Nephron progenitor cell (in vitro differentiated cells): ENCODE results near the gene SARS2.
"Not testable (repeated sequence)": the region's sequence is repeated elsewhere in the genome, so short reads cannot be mapped to it uniquely, and the experiment has no call there.

Experiments
- DNase-seq: peaks from one replicate; pipeline ENCODE4 v3.0.0; 2021
- H3K27ac Mint-ChIP-seq: 2 replicates; pipeline ENCODE4 v1.8.0; 2021; ENCODE audit warnings: mild to moderate bottlenecking, moderate library complexity, mixed read lengths
- H3K27me3 Mint-ChIP-seq: 2 replicates; pipeline ENCODE4 v1.8.0; 2021; ENCODE audit warnings: mild to moderate bottlenecking, low read depth, mixed read lengths; ENCODE audit not compliant: poor library complexity
- H3K36me3 Mint-ChIP-seq: 2 replicates; pipeline ENCODE4 v1.8.0; 2021; ENCODE audit warnings: low read depth, mixed read lengths
- H3K4me1 Mint-ChIP-seq: 2 replicates; pipeline ENCODE4 v1.8.0; 2021; ENCODE audit warnings: mixed read lengths
- H3K4me3 Mint-ChIP-seq: 2 replicates; pipeline ENCODE4 v1.8.0; 2021; ENCODE audit warnings: mild to moderate bottlenecking, moderate library complexity, mixed read lengths
- H3K9me3 Mint-ChIP-seq: 2 replicates; pipeline ENCODE4 v1.8.0; 2021; ENCODE audit warnings: mild to moderate bottlenecking, moderate library complexity, mixed read lengths
- CTCF ChIP-seq: fragments of 200-600 bp; sonication (generic); IDR thresholded peaks from 2 replicates; pipeline ENCODE4 v1.5.0; 2021; ENCODE audit warnings: antibody characterized with exemption

The SARS2 gene

GRCh38 chr19:38877781-38878574 lies 52.6 kb downstream of the SARS2 start, which contains the start of gene RINL:
TSS of gene RINL (minus strand) at chr19:38878275. CDS start at chr19:38876742, 1,533 bp downstream.
- H3K27me3 Mint-ChIP-seq: no peaks in the 10 kb centered on the region

GRCh38 chr19:38875656-38876395 lies 54.7 kb downstream of the SARS2 start:
- TF ChIP-seq CTCF: no peak

More at GRCh38 chr19:38877781-38878574, 52.6 kb downstream of the SARS2 start, which contains the start of gene RINL:
- no peaks in the 10 kb centered on the region for H3K36me3 Mint-ChIP-seq
- peaks cover 55% of the 10 kb centered on the region for H3K4me1 Mint-ChIP-seq
- H3K4me3 Mint-ChIP-seq: no peak within 1 kb of the TSS
- no peak for TF ChIP-seq CTCF
- no peak for DNase-seq
- H3K27ac Mint-ChIP-seq: peak within 1 kb of the TSS; percentile 64
- no peaks in the 10 kb centered on the region for H3K9me3 Mint-ChIP-seq

GRCh38 chr19:38873400-38873799 lies 57.2 kb downstream of the SARS2 start:
- peak overlapping the region; percentile 2 for H3K27ac Mint-ChIP-seq
- H3K4me3 Mint-ChIP-seq, H3K36me3 Mint-ChIP-seq, DNase-seq, H3K9me3 Mint-ChIP-seq: not testable (repeated sequence)
- H3K27me3 Mint-ChIP-seq: peaks cover 13% of the 10 kb centered on the region
- H3K4me1 Mint-ChIP-seq: peaks cover 49% of the 10 kb centered on the region

More at GRCh38 chr19:38875656-38876395, 54.7 kb downstream of the SARS2 start:
- Mint-ChIP-seq H3K4me3 (no peak overlapping the region), H3K36me3 (no peaks in the 10 kb centered on the region), H3K27ac (peak overlapping the region; percentile 79), H3K9me3 (no peaks in the 10 kb centered on the region), H3K4me1 (peaks cover 52% of the 10 kb centered on the region), H3K27me3 (peaks cover 6% of the 10 kb centered on the region)
- DNase-seq: no peak

GRCh38 chr19:38870612-38871011 lies 60.0 kb downstream of the SARS2 start:
- no peak for DNase-seq
- no peak for TF ChIP-seq CTCF
- H3K9me3 Mint-ChIP-seq: no peaks in the 10 kb centered on the region
- no peak overlapping the region for H3K4me3 Mint-ChIP-seq
- peaks cover 17% of the 10 kb centered on the region for H3K27me3 Mint-ChIP-seq
- no peak overlapping the region for H3K27ac Mint-ChIP-seq
- no peaks in the 10 kb centered on the region for H3K36me3 Mint-ChIP-seq
- H3K4me1 Mint-ChIP-seq: peaks cover 31% of the 10 kb centered on the region

- Mint-ChIP-seq H3K36me3 (no peaks in the 10 kb centered on the region), H3K9me3 (peaks cover 4% of the 10 kb centered on the region), H3K27ac (no peak overlapping the region), H3K27me3 (peaks cover 17% of the 10 kb centered on the region), H3K4me1 (peaks cover 34% of the 10 kb centered on the region), H3K4me3 (peak overlapping the region; percentile 74)
- TF ChIP-seq CTCF: peak; percentile 57
- DNase-seq: peak; percentile 81
Observed at GRCh38 chr19:38869836-38870607, 60.5 kb downstream of the SARS2 start.
